Sigmoid colon (tissue), 4 donors: Measurements from ENCODE around the gene ZNF740.

Experiments used
- CTCF ChIP-seq, 4 experiments: fragments of 450-650 bp in 3 of 4; fragments of 200-600 bp in 1 of 4; IDR thresholded peaks; one replicate each; pipeline ENCODE4 v1.5.1; 2016 to 2019; ENCODE audit warnings: antibody characterized with exemption in 4 of 4, mild to moderate bottlenecking in 3 of 4, moderate library complexity in 2 of 4
- POLR2AphosphoS5 ChIP-seq, 4 donors: sonication (generic); formaldehyde crosslinking; IDR thresholded peaks; one replicate each; pipeline ENCODE4 v1.6.1; 2017; ENCODE audit warnings: antibody characterized with exemption in 4 of 4

DNA sequence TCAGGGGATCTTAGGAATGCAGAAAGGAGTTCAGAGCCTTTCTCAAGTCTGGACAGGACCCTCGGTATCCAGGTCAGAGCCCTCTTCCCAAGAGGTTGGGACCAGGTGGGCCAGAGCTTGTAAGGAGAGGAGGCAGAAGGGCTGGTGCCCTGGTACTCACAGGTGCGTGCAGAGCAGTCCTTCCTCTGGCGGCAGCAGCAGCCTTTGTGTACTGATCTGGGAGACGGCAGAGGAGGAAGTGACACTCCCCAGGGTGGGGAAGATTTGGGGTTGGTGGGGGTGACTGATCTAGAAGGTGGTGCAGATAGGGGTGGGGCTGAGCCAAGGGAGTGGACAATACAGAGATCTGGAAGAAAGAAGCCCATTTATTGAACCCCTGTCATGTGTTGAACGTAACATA is 26.5 kb downstream of the ZNF740 start, which contains the start of gene ITGB7:
- no peak for TF ChIP-seq POLR2AphosphoS5 (IDR thresholded peaks at IDR 0.05)
- no peak for TF ChIP-seq CTCF (IDR thresholded peaks at IDR 0.05)
